Trophoblast cell (in vitro differentiated cells and primary cell): Measurements from ENCODE around the gene PAK5.
A peak's percentile ranks its signal among the peaks of the same experiment; 100 is the strongest.

Experiments used
- DNase-seq, 2 donors: peaks; one replicate each; pipeline ENCODE4 v3.0.0-alpha.2; 2016
- H2AFZ ChIP-seq: 2 replicates; pipeline ENCODE4 v1.6.1; 2013; ENCODE audit warnings: low read length, moderate library complexity, mild to moderate bottlenecking; ENCODE audit not compliant: insufficient read depth, poor library complexity
- H2AK5ac ChIP-seq: 2 replicates; pipeline ENCODE4 v1.6.1; 2013; ENCODE audit warnings: mild to moderate bottlenecking, low read length
- H2BK120ac ChIP-seq: 2 replicates; pipeline ENCODE4 v1.6.1; 2013; ENCODE audit warnings: low read length, mild to moderate bottlenecking, moderate library complexity; ENCODE audit not compliant: insufficient read depth, poor library complexity
- H2BK12ac ChIP-seq: 2 replicates; pipeline ENCODE4 v1.6.1; 2013; ENCODE audit warnings: mild to moderate bottlenecking, low read length, moderate library complexity
- H2BK5ac ChIP-seq: 2 replicates; pipeline ENCODE4 v1.6.1; 2013; ENCODE audit warnings: low read length, low read depth, moderate library complexity, mild to moderate bottlenecking; ENCODE audit not compliant: poor library complexity
- H3K14ac ChIP-seq: 2 replicates; pipeline ENCODE4 v1.6.1; 2013; ENCODE audit warnings: mild to moderate bottlenecking, low read length
- H3K18ac ChIP-seq: 2 replicates; pipeline ENCODE4 v1.6.1; 2013; ENCODE audit warnings: mild to moderate bottlenecking, low read length
- H3K23ac ChIP-seq: 2 replicates; pipeline ENCODE4 v1.6.1; 2013; ENCODE audit warnings: low read length
- H3K27ac ChIP-seq: 2 replicates; pipeline ENCODE4 v1.5.1; 2013; ENCODE audit warnings: low read depth, mild to moderate bottlenecking, inconsistent platforms, low read length, moderate library complexity
- H3K27me3 ChIP-seq: 2 replicates; pipeline ENCODE4 v1.6.1; 2013; ENCODE audit warnings: inconsistent platforms, mild to moderate bottlenecking, low read length, moderate library complexity; ENCODE audit not compliant: insufficient read depth
- H3K36me3 ChIP-seq, 2 experiments: 1 replicate in 1 of 2; 2 replicates in 1 of 2; pipeline ENCODE4 v1.6.1; 2013; ENCODE audit warnings: low read length in 2 of 2, mild to moderate bottlenecking in 2 of 2, moderate library complexity in 1 of 2; ENCODE audit not compliant: insufficient read depth in 2 of 2, control insufficient read depth in 1 of 2
- H3K4ac ChIP-seq: 2 replicates; pipeline ENCODE4 v1.6.1; 2013; ENCODE audit warnings: low read depth, mild to moderate bottlenecking, low read length, moderate library complexity
- H3K4me1 ChIP-seq, 2 experiments: 1 replicate in 1 of 2; 2 replicates in 1 of 2; pipeline ENCODE4 v1.6.1; 2013; ENCODE audit warnings: low read length in 2 of 2, mild to moderate bottlenecking in 2 of 2, moderate library complexity in 1 of 2; ENCODE audit not compliant: insufficient read depth in 2 of 2, control insufficient read depth in 1 of 2
- H3K4me2 ChIP-seq: 2 replicates; pipeline ENCODE4 v1.6.1; 2013; ENCODE audit warnings: inconsistent platforms, mild to moderate bottlenecking, low read length, moderate library complexity
- H3K4me3 ChIP-seq: 2 replicates; pipeline ENCODE4 v1.5.1; 2013; ENCODE audit warnings: mild to moderate bottlenecking, low read depth, low read length, inconsistent platforms
- H3K79me1 ChIP-seq: one replicate; pipeline ENCODE4 v1.6.1; 2013; ENCODE audit warnings: low read length
- H3K79me2 ChIP-seq: 2 replicates; pipeline ENCODE4 v1.6.1; 2013; ENCODE audit warnings: low read length, mild to moderate bottlenecking; ENCODE audit not compliant: control insufficient read depth, insufficient read depth, poor library complexity
- H3K9ac ChIP-seq: 2 replicates; pipeline ENCODE4 v1.6.1; 2013; ENCODE audit warnings: mild to moderate bottlenecking, low read length
- H3K9me3 ChIP-seq: 2 replicates; pipeline ENCODE4 v1.6.1; 2013; ENCODE audit warnings: low read depth, mild to moderate bottlenecking, control low read depth, inconsistent platforms, low read length; ENCODE audit not compliant: insufficient read depth
- H4K12ac ChIP-seq: 2 replicates; pipeline ENCODE4 v1.6.1; 2013; ENCODE audit warnings: low read depth, mild to moderate bottlenecking, low read length, moderate library complexity
- H4K8ac ChIP-seq: 2 replicates; pipeline ENCODE4 v1.6.1; 2013; ENCODE audit warnings: low read depth, mild to moderate bottlenecking, low read length, moderate library complexity
- H4K91ac ChIP-seq: one replicate; pipeline ENCODE4 v1.6.1; 2013; ENCODE audit warnings: low read depth, mild to moderate bottlenecking, low read length, moderate library complexity
- WGBS: extraction: QIAGEN DNeasy Blood & Tissue Kit; methylation state at CpG from one replicate; pipeline ENCODE4 v1.1.7; 2013; ENCODE audit warnings: missing lambda C conversion rate; ENCODE audit not compliant: insufficient read length, insufficient coverage; ENCODE audit errors: extremely low coverage; 5-methylcytosine and 5-hydroxymethylcytosine counted together

The PAK5 gene

GRCh38 chr20:9572670-9573069 lies 266.2 kb downstream of the PAK5 start:
- no peaks in the 10 kb centered on the region for H3K79me2 ChIP-seq
- no peak overlapping the region for H4K12ac ChIP-seq
- H3K27ac ChIP-seq = no peak overlapping the region
- no peak overlapping the region for H2AFZ ChIP-seq
- H2BK120ac ChIP-seq = no peak overlapping the region
- no peak overlapping the region for H4K8ac ChIP-seq
- no peak overlapping the region for H3K4me2 ChIP-seq
- no CpG with 5 or more reads among the region's 2 CpGs for WGBS
- no peaks in the 10 kb centered on the region for H3K27me3 ChIP-seq
- H2BK12ac ChIP-seq = no peak overlapping the region
- no peak overlapping the region for H2AK5ac ChIP-seq
- no peak overlapping the region for H3K18ac ChIP-seq
- no peak overlapping the region for H3K9ac ChIP-seq
- H3K36me3 ChIP-seq = no peaks in the 10 kb centered on the region
- H3K79me1 ChIP-seq = no peaks in the 10 kb centered on the region
- H4K91ac ChIP-seq = no peak overlapping the region
- H2BK5ac ChIP-seq = no peak overlapping the region
- no peak overlapping the region for H3K4ac ChIP-seq
- no peaks in the 10 kb centered on the region for H3K9me3 ChIP-seq
- no peaks in the 10 kb centered on the region for H3K4me1 ChIP-seq
- H3K23ac ChIP-seq = no peak overlapping the region
- DNase-seq = no peak
- H3K14ac ChIP-seq = no peak overlapping the region
- H3K4me3 ChIP-seq = no peak overlapping the region

DNA sequence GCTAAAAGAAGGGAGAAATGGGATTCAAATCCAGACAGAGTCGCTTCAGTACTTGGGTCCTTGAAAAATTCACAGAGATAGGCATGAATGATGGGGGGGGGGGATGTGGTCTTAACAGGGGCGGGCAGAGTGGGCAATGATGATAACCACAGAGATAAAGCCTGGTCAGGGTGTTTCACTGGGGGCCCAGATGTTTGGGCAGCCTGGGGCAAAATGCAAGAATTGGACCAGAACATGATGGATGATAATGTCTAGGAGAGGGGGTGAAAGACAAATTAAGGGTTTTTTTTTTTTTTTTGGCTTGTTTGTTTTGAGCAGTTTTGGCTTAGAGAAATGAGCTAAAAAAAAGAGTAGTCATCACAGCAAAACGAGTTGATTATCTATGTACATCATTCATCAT lies 267.1 kb downstream of the PAK5 start:
- WGBS = no CpG with 5 or more reads among the region's 3 CpGs
- H2BK120ac ChIP-seq = no peak overlapping the region

GRCh38 chr20:9570612-9571011 lies 268.3 kb downstream of the PAK5 start:
- Histone ChIP-seq H2BK12ac (no peak overlapping the region), H3K27ac (no peak overlapping the region), H4K8ac (no peak overlapping the region), H2BK120ac (no peak overlapping the region), H3K23ac (no peak overlapping the region), H3K27me3 (no peaks in the 10 kb centered on the region), H3K4ac (no peak overlapping the region), H3K79me1 (no peaks in the 10 kb centered on the region), H3K4me3 (no peak overlapping the region), H3K36me3 (no peaks in the 10 kb centered on the region), H3K18ac (no peak overlapping the region), H4K12ac (no peak overlapping the region), H2BK5ac (no peak overlapping the region), H3K4me2 (no peak overlapping the region), H3K79me2 (no peaks in the 10 kb centered on the region), H2AK5ac (no peak overlapping the region), H3K9ac (no peak overlapping the region), H4K91ac (no peak overlapping the region), H3K9me3 (no peaks in the 10 kb centered on the region), H3K14ac (no peak overlapping the region), H2AFZ (no peak overlapping the region), H3K4me1 (no peaks in the 10 kb centered on the region)
- no CpG with 5 or more reads among the region's 2 CpGs for WGBS
- no peak for DNase-seq

More for the DNA sequence above, 267.1 kb downstream of the PAK5 start:
- Histone ChIP-seq H3K9me3 (no peaks in the 10 kb centered on the region), H3K4me3 (no peak overlapping the region), H3K9ac (no peak overlapping the region), H2BK12ac (no peak overlapping the region), H3K18ac (no peak overlapping the region), H3K79me2 (no peaks in the 10 kb centered on the region), H2AK5ac (no peak overlapping the region), H3K4ac (no peak overlapping the region), H4K8ac (no peak overlapping the region), H3K27ac (no peak overlapping the region), H4K12ac (no peak overlapping the region), H3K79me1 (no peaks in the 10 kb centered on the region), H3K27me3 (no peaks in the 10 kb centered on the region), H3K14ac (no peak overlapping the region), H3K36me3 (no peaks in the 10 kb centered on the region), H2AFZ (no peak overlapping the region), H3K4me1 (no peaks in the 10 kb centered on the region), H3K23ac (no peak overlapping the region), H3K4me2 (no peak overlapping the region), H4K91ac (no peak overlapping the region), H2BK5ac (no peak overlapping the region)
- DNase-seq = no peak

DNA sequence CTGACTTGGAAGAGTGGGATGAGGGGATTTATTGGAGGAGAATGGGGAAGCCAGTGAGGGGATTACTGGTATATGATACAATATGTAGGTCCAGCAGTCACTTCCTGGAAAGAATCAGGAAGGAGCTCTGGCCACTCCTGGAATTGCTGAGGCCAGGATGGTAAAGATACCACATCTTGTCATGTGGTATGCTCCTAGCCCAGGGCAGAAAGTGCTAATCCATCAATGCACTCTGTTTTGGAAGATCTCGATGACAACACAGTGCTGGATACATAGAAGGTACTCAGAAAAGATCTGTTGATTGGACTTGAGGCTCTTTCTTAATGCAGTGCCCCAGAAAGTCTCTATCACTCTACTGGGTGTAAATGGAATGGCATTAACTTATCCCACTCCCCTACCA lies 271.9 kb downstream of the PAK5 start:
- Histone ChIP-seq H4K8ac (no peak overlapping the region), H3K18ac (no peak overlapping the region), H2BK12ac (no peak overlapping the region), H3K27me3 (no peaks in the 10 kb centered on the region), H3K36me3 (no peaks in the 10 kb centered on the region), H3K27ac (no peak overlapping the region), H2BK5ac (no peak overlapping the region), H3K4ac (no peak overlapping the region), H3K79me2 (no peaks in the 10 kb centered on the region), H3K79me1 (no peaks in the 10 kb centered on the region), H4K91ac (no peak overlapping the region), H4K12ac (no peak overlapping the region), H2AK5ac (no peak overlapping the region), H2AFZ (no peak overlapping the region), H3K4me3 (no peak overlapping the region), H3K23ac (no peak overlapping the region), H3K4me2 (no peak overlapping the region), H3K9ac (no peak overlapping the region), H3K9me3 (no peaks in the 10 kb centered on the region), H2BK120ac (no peak overlapping the region), H3K14ac (no peak overlapping the region), H3K4me1 (no peaks in the 10 kb centered on the region)
- no CpG with 5 or more reads among the region's 1 CpG for WGBS
- peak in 1 of 2 donors; percentile 1 for DNase-seq
